Stimulated activated naive CD8-positive, alpha-beta T cell treated with anti-CD3 and anti-CD28 coated beads, Interleukin-15, amount 100 ng/mL, for 72 hours (primary cell): ENCODE measurements around the gene KLF1.
A peak's percentile ranks its signal among the peaks of the same experiment; 100 is the strongest.
"Not testable (repeated sequence)": the region's sequence is repeated elsewhere in the genome, so short reads cannot be mapped to it uniquely, and the experiment has no call there.

ENCODE experiments used
- ATAC-seq: fragments of 150-1000 bp; cut with Tn5 transposase; 2 replicates; pipeline ENCODE4 v1.10.0; 2021; ENCODE audit warnings: mild to moderate bottlenecking, moderate library complexity
- DNase-seq, 2 donors: peaks; one replicate each; pipeline ENCODE4 v3.0.0; 2021 to 2022
- H3K27ac Mint-ChIP-seq, 2 donors: one replicate each; pipeline ENCODE4 v1.8.0; 2022; ENCODE audit warnings: mild to moderate bottlenecking in 2 of 2, mixed read lengths in 2 of 2, moderate library complexity in 2 of 2
- H3K27me3 Mint-ChIP-seq: one replicate; pipeline ENCODE4 v1.8.0; 2022; ENCODE audit warnings: mixed read lengths
- H3K4me1 Mint-ChIP-seq: one replicate; pipeline ENCODE4 v1.8.0; 2022; ENCODE audit warnings: mild to moderate bottlenecking, mixed read lengths
- H3K4me3 Mint-ChIP-seq, 2 donors: one replicate each; pipeline ENCODE4 v1.8.0; 2022; ENCODE audit warnings: mild to moderate bottlenecking in 2 of 2, mixed read lengths in 2 of 2, moderate library complexity in 1 of 2
- H3K9me3 Mint-ChIP-seq, 2 donors: one replicate each; pipeline ENCODE4 v1.8.0; 2022; ENCODE audit warnings: mixed read lengths in 2 of 2

Gene KLF1

GRCh38 chr19:12864721-12865715 is 22.0 kb downstream of the KLF1 start:
- peaks cover 27% of the 10 kb centered on the region for H3K4me1 Mint-ChIP-seq
- H3K4me3 Mint-ChIP-seq: no peak overlapping the region
- H3K9me3 Mint-ChIP-seq: no peaks in the 10 kb centered on the region
- no peak for DNase-seq
- no peak overlapping the region for H3K27ac Mint-ChIP-seq
- peaks cover 12% of the 10 kb centered on the region for H3K27me3 Mint-ChIP-seq
- ATAC-seq: no peak

GRCh38 chr19:12864143-12864542 is 22.9 kb downstream of the KLF1 start:
- DNase-seq: no peak
- no peak for ATAC-seq
- no peak overlapping the region for H3K4me3 Mint-ChIP-seq
- no peak overlapping the region for H3K27ac Mint-ChIP-seq
- H3K4me1 Mint-ChIP-seq: peaks cover 27% of the 10 kb centered on the region
- peaks cover 12% of the 10 kb centered on the region for H3K27me3 Mint-ChIP-seq
- H3K9me3 Mint-ChIP-seq: no peaks in the 10 kb centered on the region

- no peak overlapping the region for H3K4me3 Mint-ChIP-seq
- H3K4me1 Mint-ChIP-seq: no peaks in the 10 kb centered on the region
- no peak for ATAC-seq
- peaks cover 5% of the 10 kb centered on the region for H3K27me3 Mint-ChIP-seq
- H3K27ac Mint-ChIP-seq: no peak overlapping the region
- DNase-seq: no peak
- H3K9me3 Mint-ChIP-seq: no peaks in the 10 kb centered on the region
Measured at GRCh38 chr19:12859546-12859945, 27.5 kb downstream of the KLF1 start.

DNA sequence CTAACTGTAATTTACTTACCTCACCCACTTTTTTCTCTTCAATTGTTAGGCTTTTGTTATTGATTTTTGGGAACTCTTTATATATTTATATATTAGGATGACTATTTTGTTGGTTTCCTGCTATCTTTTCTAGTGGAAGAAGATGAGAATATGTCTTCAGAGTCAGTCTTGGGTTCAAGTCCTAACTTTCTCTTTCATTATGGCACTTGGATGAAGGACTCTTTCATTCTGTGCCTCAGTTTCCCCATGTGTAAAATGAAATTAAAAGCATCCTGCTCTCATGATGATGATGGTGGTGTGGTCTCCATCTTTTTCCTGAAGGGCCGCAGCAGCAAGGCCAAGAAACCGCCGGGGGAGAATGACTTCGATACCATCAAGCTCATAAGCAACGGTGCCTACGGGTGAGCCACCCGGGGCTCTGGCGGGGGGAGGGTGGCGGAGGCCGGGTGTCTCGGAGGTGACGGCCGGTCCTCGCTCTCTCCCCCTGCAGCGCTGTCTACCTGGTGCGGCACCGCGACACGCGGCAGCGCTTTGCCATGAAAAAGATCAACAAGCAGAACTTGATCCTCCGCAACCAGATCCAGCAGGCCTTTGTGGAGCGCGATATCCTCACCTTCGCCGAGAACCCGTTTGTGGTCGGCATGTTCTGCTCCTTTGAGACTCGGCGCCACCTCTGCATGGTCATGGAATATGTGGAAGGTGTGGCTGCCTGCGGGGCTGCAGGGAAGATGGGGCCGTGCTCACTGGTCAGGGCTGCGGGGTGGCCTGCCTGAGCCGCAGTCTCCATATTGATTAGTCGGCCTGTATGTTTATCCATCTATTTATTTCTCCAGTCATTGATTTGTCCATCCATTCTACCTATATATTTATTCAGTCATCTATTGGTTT is 28.7 kb downstream of the KLF1 start:
- no peak overlapping the region for H3K4me3 Mint-ChIP-seq
- no peaks in the 10 kb centered on the region for H3K4me1 Mint-ChIP-seq
- H3K27ac Mint-ChIP-seq: no peak overlapping the region
- H3K9me3 Mint-ChIP-seq: no peaks in the 10 kb centered on the region
- ATAC-seq (no peak), DNase-seq (no peak)
- no peaks in the 10 kb centered on the region for H3K27me3 Mint-ChIP-seq

DNA sequence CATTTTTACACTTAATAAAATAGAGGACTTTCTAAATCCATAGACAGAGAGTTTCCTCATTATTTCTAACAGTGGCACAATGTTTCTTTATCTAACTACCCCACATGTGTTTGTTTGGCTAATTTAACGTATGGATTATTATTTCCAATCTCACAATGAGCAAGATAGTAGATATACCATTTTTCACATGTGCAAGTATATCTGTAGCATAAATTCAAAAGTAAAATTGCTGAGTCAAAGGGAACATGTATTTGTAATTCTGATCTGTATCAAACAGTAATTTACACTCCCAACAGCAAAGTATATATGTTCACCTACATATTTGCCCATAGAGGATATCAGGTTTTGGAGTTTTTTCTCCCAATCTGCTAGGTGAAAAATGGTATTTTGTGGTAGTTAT is 30.3 kb downstream of the KLF1 start:
- DNase-seq (no peak), ATAC-seq (no peak)
- H3K27me3 Mint-ChIP-seq: peaks cover 1% of the 10 kb centered on the region
- H3K9me3 Mint-ChIP-seq: no peaks in the 10 kb centered on the region
- H3K4me3 Mint-ChIP-seq: no peak overlapping the region
- no peaks in the 10 kb centered on the region for H3K4me1 Mint-ChIP-seq
- no peak overlapping the region for H3K27ac Mint-ChIP-seq

GRCh38 chr19:12847159-12848139 is 39.6 kb downstream of the KLF1 start:
- Mint-ChIP-seq H3K27me3 (peaks cover 57% of the 10 kb centered on the region), H3K27ac (peak overlapping the region in 1 of 2 donors; percentile 84), H3K4me3 (peak overlapping the region; percentile 77 to 82), H3K4me1 (peaks cover 11% of the 10 kb centered on the region), H3K9me3 (no peaks in the 10 kb centered on the region)
- ATAC-seq (peak; percentile 97), DNase-seq (peak; percentile 88 to 90)

- Mint-ChIP-seq H3K27me3 (peaks cover 64% of the 10 kb centered on the region), H3K4me1 (peaks cover 12% of the 10 kb centered on the region)
- not testable (repeated sequence) for H3K4me3 Mint-ChIP-seq, ATAC-seq, H3K27ac Mint-ChIP-seq, DNase-seq, H3K9me3 Mint-ChIP-seq
Measured at GRCh38 chr19:12846613-12847012, 40.4 kb downstream of the KLF1 start.

- Mint-ChIP-seq H3K4me3 (no peak overlapping the region), H3K27ac (no peak overlapping the region), H3K27me3 (peaks cover 80% of the 10 kb centered on the region), H3K9me3 (no peaks in the 10 kb centered on the region), H3K4me1 (peaks cover 33% of the 10 kb centered on the region)
- ATAC-seq (no peak), DNase-seq (no peak)
Measured at GRCh38 chr19:12843999-12844732, 42.8 kb downstream of the KLF1 start.

DNA sequence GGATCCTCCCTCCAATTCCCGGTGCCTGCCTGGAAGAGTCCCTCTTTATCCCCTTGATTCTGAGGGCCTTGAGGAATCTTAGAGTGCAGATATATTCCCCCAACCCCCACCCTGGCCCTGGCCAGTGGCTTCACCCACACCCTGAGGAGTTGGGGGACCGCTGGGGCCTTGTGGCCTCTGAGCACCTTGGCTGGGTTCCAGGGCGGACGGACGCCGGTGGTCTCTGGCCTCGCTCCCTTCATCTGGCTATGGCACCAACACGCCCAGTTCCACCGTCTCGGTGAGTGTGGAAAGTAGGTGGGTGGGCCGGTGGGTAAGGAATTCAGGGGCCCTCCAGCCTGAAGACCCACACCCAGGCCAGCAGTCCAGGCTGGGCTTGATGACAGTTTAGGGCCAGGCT is 43.7 kb downstream of the KLF1 start:
- ATAC-seq: no peak
- no peak overlapping the region for H3K4me3 Mint-ChIP-seq
- peaks cover 41% of the 10 kb centered on the region for H3K4me1 Mint-ChIP-seq
- no peak overlapping the region for H3K27ac Mint-ChIP-seq
- H3K9me3 Mint-ChIP-seq: no peaks in the 10 kb centered on the region
- no peak for DNase-seq
- peaks cover 88% of the 10 kb centered on the region for H3K27me3 Mint-ChIP-seq

- peaks cover 37% of the 10 kb centered on the region for H3K4me1 Mint-ChIP-seq
- no peak overlapping the region for H3K4me3 Mint-ChIP-seq
- DNase-seq (no peak), ATAC-seq (no peak)
- peaks cover 91% of the 10 kb centered on the region for H3K27me3 Mint-ChIP-seq
- no peaks in the 10 kb centered on the region for H3K9me3 Mint-ChIP-seq
- no peak overlapping the region for H3K27ac Mint-ChIP-seq
Measured at GRCh38 chr19:12842511-12842910, 44.5 kb downstream of the KLF1 start.

GRCh38 chr19:12841094-12841493 is 45.9 kb downstream of the KLF1 start:
- Mint-ChIP-seq H3K4me3 (peak overlapping the region; percentile 49 to 67), H3K9me3 (no peaks in the 10 kb centered on the region), H3K27ac (no peak overlapping the region), H3K4me1 (peaks cover 40% of the 10 kb centered on the region), H3K27me3 (peaks cover 91% of the 10 kb centered on the region)
- DNase-seq (peak in 1 of 2 donors; percentile 33), ATAC-seq (no peak)

DNA sequence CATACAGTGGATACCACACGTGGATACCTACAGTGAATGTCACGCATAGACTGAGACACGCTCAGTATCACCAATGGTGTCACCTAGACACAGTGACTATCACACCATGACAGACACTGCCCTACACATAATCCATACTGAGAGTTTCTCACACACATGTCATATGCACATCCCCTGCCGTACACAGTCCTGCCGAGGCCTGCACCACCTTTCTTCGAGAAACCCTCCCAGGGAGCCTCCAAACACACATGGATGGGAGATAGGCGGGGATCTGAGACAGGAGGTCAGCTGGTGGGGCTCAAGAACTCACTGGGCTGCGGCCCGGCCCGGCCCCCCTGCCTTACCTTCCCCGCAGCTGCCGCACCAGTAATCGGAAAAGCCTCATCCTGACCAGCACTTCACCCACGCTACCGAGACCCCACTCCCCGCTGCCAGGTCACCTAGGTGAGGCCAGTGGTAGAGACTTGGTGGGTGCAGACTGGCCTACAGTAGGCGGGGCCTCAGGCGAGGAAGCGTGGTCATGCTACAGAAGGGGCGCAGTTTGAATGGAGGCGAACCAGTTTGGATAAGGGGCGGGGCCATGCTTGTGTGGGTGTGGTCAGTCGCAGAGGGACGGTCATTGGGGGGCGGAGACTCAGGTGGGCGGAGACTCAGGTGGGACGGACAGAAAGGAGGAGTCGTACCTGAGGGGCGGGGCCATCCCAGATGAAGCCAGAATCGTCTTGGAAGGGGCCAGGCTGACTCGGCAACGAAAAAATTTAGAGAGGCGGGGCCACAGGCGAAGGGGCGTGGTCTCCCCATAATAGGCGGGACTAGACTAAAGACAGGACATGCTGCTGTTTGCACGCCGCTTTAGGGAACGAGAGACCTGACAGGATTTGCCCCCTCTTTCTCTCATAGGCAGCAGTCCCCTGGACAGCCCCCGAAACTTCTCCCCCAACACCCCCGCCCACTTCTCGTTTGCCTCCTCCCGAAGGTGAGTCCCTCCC is 46.6 kb downstream of the KLF1 start:
- DNase-seq (peak; percentile 63 to 68), ATAC-seq (peak; percentile 44)
- Mint-ChIP-seq H3K4me1 (peaks cover 41% of the 10 kb centered on the region), H3K27me3 (peaks cover 96% of the 10 kb centered on the region), H3K4me3 (peak overlapping the region; percentile 49 to 67), H3K27ac (no peak overlapping the region), H3K9me3 (no peaks in the 10 kb centered on the region)
